NCI-H2029 (cell line): ENCODE data around the gene ADAMTS4.

Source experiments
- DNase-seq: peaks from one replicate; lab custom pipeline; 2025; lab: John Stamatoyannopoulos, UW

The ADAMTS4 gene

GRCh38 chr1:161220002-161220401 lies 21.1 kb upstream of the ADAMTS4 start:
- DNase-seq: no peak

GRCh38 chr1:161219078-161219892 lies 20.4 kb upstream of the ADAMTS4 start:
- DNase-seq: no peak

- no peak for DNase-seq
Observed at GRCh38 chr1:161218301-161219077, 19.6 kb upstream of the ADAMTS4 start.

- DNase-seq: no peak
Observed at GRCh38 chr1:161217831-161218230, 19.0 kb upstream of the ADAMTS4 start.

- no peak for DNase-seq
Observed at GRCh38 chr1:161216945-161217712, 18.3 kb upstream of the ADAMTS4 start.

- DNase-seq: no peak
Observed at GRCh38 chr1:161215076-161215475, 16.2 kb upstream of the ADAMTS4 start, which contains the start of gene FCER1G. TSS of gene FCER1G (plus strand) at chr1:161215295. CDS start at chr1:161215322, 27 bp downstream.

GRCh38 chr1:161214369-161214768 lies 15.5 kb upstream of the ADAMTS4 start:
- no peak for DNase-seq

- DNase-seq: peak; percentile 83
Observed at GRCh38 chr1:161209790-161210409, 11.0 kb upstream of the ADAMTS4 start.

- DNase-seq: no peak
Observed at GRCh38 chr1:161207173-161207572, 8.3 kb upstream of the ADAMTS4 start.

GRCh38 chr1:161206411-161207140 lies 7.7 kb upstream of the ADAMTS4 start:
- DNase-seq: no peak

GRCh38 chr1:161201836-161202712 lies 3.2 kb upstream of the ADAMTS4 start, which contains the start of gene NDUFS2:
TSS of gene NDUFS2 (plus strand) at chr1:161202367. CDS start at chr1:161202386, 19 bp downstream.
- DNase-seq: peak; percentile 98

GRCh38 chr1:161200992-161201835 lies 2.4 kb upstream of the ADAMTS4 start:
- no peak for DNase-seq

- DNase-seq: no peak
Observed at GRCh38 chr1:161200421-161200991, 1.7 kb upstream of the ADAMTS4 start.

GRCh38 chr1:161199506-161200139 lies 769 bp upstream of the ADAMTS4 start:
- no peak for DNase-seq

- DNase-seq: no peak
Observed at GRCh38 chr1:161198194-161198896, 509 bp downstream of the ADAMTS4 start.

GRCh38 chr1:161197560-161198193 lies 1.2 kb downstream of the ADAMTS4 start:
- no peak for DNase-seq
